Neural progenitor cell (in vitro differentiated cells): ENCODE results near the gene ADARB2.

Experiments
- CTCF ChIP-seq: fragments of 200-600 bp; sonication (generic); IDR thresholded peaks from 2 replicates; pipeline ENCODE4 v1.5.1; 2017; ENCODE audit warnings: antibody characterized with exemption, mild to moderate bottlenecking
- EZH2 ChIP-seq: fragments of 200-600 bp; sonication (generic); IDR thresholded peaks from 2 replicates; pipeline ENCODE4 v1.6.1; 2017; ENCODE audit warnings: antibody characterized with exemption, mild to moderate bottlenecking, moderate library complexity
- EZH2phosphoT487 ChIP-seq: fragments of 200-600 bp; sonication (generic); IDR thresholded peaks from 2 replicates; pipeline ENCODE4 v1.6.1; 2017; ENCODE audit warnings: antibody characterized with exemption

- TF ChIP-seq CTCF (no peak), EZH2phosphoT487 (no peak), EZH2 (no peak)
Measured at GRCh38 chr10:1177936-1178335, 559.4 kb downstream of the ADARB2 start.
